Measurements from ENCODE around the gene ZGRF1. TPM values are rescaled to one million over a fixed set of nuclear protein-coding genes. Genes with fewer than 3 reads are reported as not detected.
"Not testable (repeated sequence)": the region's sequence is repeated elsewhere in the genome, so short reads cannot be mapped to it uniquely, and the experiment has no call there.

Gene ZGRF1
- total RNA-seq, 4 donors from 2014 or later: 1.5 to 10.0 (median 3.7) TPM

- no peak overlapping the region for H3K27ac ChIP-seq (replicated peaks in 1 of 4)
- TF ChIP-seq POLR2AphosphoS5 (IDR thresholded peaks at IDR 0.05) (no peak), EP300 (IDR thresholded peaks at IDR 0.05) (no peak)
- H3K4me1 ChIP-seq: peaks cover 6 to 12% (median 10%) of the 10 kb centered on the region in 4 donors
- intact Hi-C loops (cut with DNase I): no loop called here
- 82% methylated on average over 1 of the region's 1 CpG for WGBS
- no peaks in the 10 kb centered on the region for H3K36me3 ChIP-seq
- H3K9me3 ChIP-seq: no peaks in the 10 kb centered on the region
- no peak overlapping the region for H3K4me3 ChIP-seq
- peak; percentile 29 for DNase-seq (ENCODE audit: extremely low spot score)
- H3K27me3 ChIP-seq: no peaks in the 10 kb centered on the region
These were observed 37.7 kb upstream of the ZGRF1 start for GRCh38 chr4:112674376-112674775.

- no peaks in the 10 kb centered on the region for H3K27me3 ChIP-seq
- TF ChIP-seq POLR2AphosphoS5 (IDR thresholded peaks at IDR 0.05): no peak
- no peak for TF ChIP-seq CTCF (IDR thresholded peaks at IDR 0.05)
- TF ChIP-seq POLR2A (IDR thresholded peaks at IDR 0.05; ENCODE audit: low read depth): no peak
- no peak for TF ChIP-seq EP300 (IDR thresholded peaks at IDR 0.05)
- intact Hi-C loops (cut with DNase I): no loop called here
These were observed 37.0 kb upstream of the ZGRF1 start for GRCh38 chr4:112673686-112674085.

GRCh38 chr4:112673076-112673475 lies 36.4 kb upstream of the ZGRF1 start:
- H3K27ac ChIP-seq (replicated peaks in 1 of 4): no peak overlapping the region
- TF ChIP-seq CTCF (IDR thresholded peaks at IDR 0.05) (no peak), POLR2AphosphoS5 (IDR thresholded peaks at IDR 0.05) (no peak), POLR2A (IDR thresholded peaks at IDR 0.05; ENCODE audit: low read depth) (no peak), EP300 (IDR thresholded peaks at IDR 0.05) (no peak)
- intact Hi-C loops (cut with DNase I): no loop called here
- peaks cover 6 to 12% (median 10%) of the 10 kb centered on the region in 4 donors for H3K4me1 ChIP-seq
- no peaks in the 10 kb centered on the region for H3K27me3 ChIP-seq
- H3K36me3 ChIP-seq: no peaks in the 10 kb centered on the region
- DNase-seq (ENCODE audit: extremely low spot score): no peak
- H3K4me3 ChIP-seq: no peak overlapping the region
- no peaks in the 10 kb centered on the region for H3K9me3 ChIP-seq

More at GRCh38 chr4:112673686-112674085, 37.0 kb upstream of the ZGRF1 start:
- Histone ChIP-seq H3K27ac (replicated peaks in 1 of 4) (no peak overlapping the region), H3K9me3 (no peaks in the 10 kb centered on the region), H3K4me1 (peaks cover 6 to 12% (median 10%) of the 10 kb centered on the region in 4 donors), H3K4me3 (no peak overlapping the region), H3K36me3 (no peaks in the 10 kb centered on the region)
- DNase-seq (ENCODE audit: extremely low spot score): peak; percentile 24
- 85% methylated on average over 1 of the region's 1 CpG for WGBS

- intact Hi-C loops (cut with DNase I): no loop called here
- Histone ChIP-seq H3K27me3 (no peaks in the 10 kb centered on the region), H3K9me3 (no peaks in the 10 kb centered on the region), H3K27ac (replicated peaks in 1 of 4) (no peak overlapping the region), H3K4me1 (peaks cover 6 to 12% (median 10%) of the 10 kb centered on the region in 4 donors), H3K4me3 (no peak overlapping the region), H3K36me3 (peaks cover 0 to 5% (median 0%) of the 10 kb centered on the region in 4 donors)
- WGBS: 89% methylated on average over 3 of the region's 3 CpGs
- TF ChIP-seq POLR2A (IDR thresholded peaks at IDR 0.05; ENCODE audit: low read depth) (no peak), EP300 (IDR thresholded peaks at IDR 0.05) (no peak), CTCF (IDR thresholded peaks at IDR 0.05) (no peak), POLR2AphosphoS5 (IDR thresholded peaks at IDR 0.05) (no peak)
- no peak for DNase-seq (ENCODE audit: extremely low spot score)
These were observed 31.4 kb upstream of the ZGRF1 start for GRCh38 chr4:112668131-112668530.

- no peak for TF ChIP-seq POLR2AphosphoS5 (IDR thresholded peaks at IDR 0.05)
- H3K4me3 ChIP-seq: no peak overlapping the region
- WGBS: 90% methylated on average over 2 of the region's 2 CpGs
- no peak for DNase-seq (ENCODE audit: extremely low spot score)
- intact Hi-C loops (cut with DNase I): no loop called here
- H3K36me3 ChIP-seq: peaks cover 0 to 10% (median under 1%) of the 10 kb centered on the region in 4 donors
- no peaks in the 10 kb centered on the region for H3K9me3 ChIP-seq
- no peaks in the 10 kb centered on the region for H3K27me3 ChIP-seq
- H3K4me1 ChIP-seq: no peaks in the 10 kb centered on the region
- no peak overlapping the region for H3K27ac ChIP-seq (replicated peaks in 1 of 4)
These were observed 27.9 kb upstream of the ZGRF1 start for GRCh38 chr4:112664611-112665010.

- DNase-seq (ENCODE audit: extremely low spot score); H3K4me1 ChIP-seq; H3K27me3 ChIP-seq; intact Hi-C loops (cut with DNase I); H3K4me3 ChIP-seq; H3K9me3 ChIP-seq; H3K27ac ChIP-seq (replicated peaks in 1 of 4): not testable (repeated sequence)
- WGBS: 91% methylated on average over 5 of the region's 5 CpGs
- H3K36me3 ChIP-seq: peaks cover 47 to 87% (median 61%) of the 10 kb centered on the region in 4 donors
These were observed 19.4 kb upstream of the ZGRF1 start for GRCh38 chr4:112656115-112656514.
